SK-N-SH treated with all-trans-retinoic acid at 6 μM for 48 hours (cell line): ENCODE data around the gene ATP13A2.

ENCODE experiments used
- ATAC-seq: fragments of 200-7000 bp; cut with Tn5 transposase; 3 replicates; pipeline ENCODE4 v1.9.1; 2020; ENCODE audit warnings: mild to moderate bottlenecking, moderate library complexity
- ARNTL ChIP-seq: fragments of 450-650 bp; formaldehyde crosslinking; IDR thresholded peaks from 2 replicates; pipeline ENCODE4 v1.5.0; 2020; ENCODE audit warnings: low read depth, mild to moderate bottlenecking, moderate library complexity, borderline replicate concordance
- CSDC2 ChIP-seq: fragments of 250-450 bp; sonication (Bioruptor Pico); IDR thresholded peaks from 2 replicates; pipeline ENCODE4 v1.5.0; 2020; ENCODE audit warnings: mild to moderate bottlenecking, moderate library complexity
- ESRRG ChIP-seq: fragments of 250-450 bp; sonication (Bioruptor Pico); IDR thresholded peaks from 2 replicates; pipeline ENCODE4 v1.6.1; 2021; ENCODE audit warnings: mild to moderate bottlenecking
- GLIS3 ChIP-seq: fragments of 250-450 bp; sonication (Bioruptor Pico); IDR thresholded peaks from 2 replicates; pipeline ENCODE4 v1.5.0; 2020; ENCODE audit warnings: mild to moderate bottlenecking, moderate library complexity
- ISL1 ChIP-seq: fragments of 250-450 bp; sonication (Bioruptor Pico); IDR thresholded peaks from 2 replicates; pipeline ENCODE4 v2.1.2; 2022; ENCODE audit warnings: mild to moderate bottlenecking, moderate library complexity
- PPARA ChIP-seq: fragments of 250-450 bp; sonication (Bioruptor Pico); IDR thresholded peaks from 2 replicates; pipeline ENCODE4 v1.5.0; 2020; ENCODE audit warnings: mild to moderate bottlenecking, borderline replicate concordance
- RARB ChIP-seq: fragments of 250-450 bp; sonication (Bioruptor Pico); IDR thresholded peaks from 2 replicates; pipeline ENCODE4 v1.8.0; 2021; ENCODE audit warnings: mild to moderate bottlenecking, moderate library complexity
- SNAI2 ChIP-seq: fragments of 250-450 bp; sonication (Bioruptor Pico); IDR thresholded peaks from 2 replicates; pipeline ENCODE4 v1.5.0; 2020; ENCODE audit warnings: mild to moderate bottlenecking, moderate library complexity
- TCF4 ChIP-seq: fragments of 250-450 bp; sonication (Bioruptor Pico); IDR thresholded peaks from 2 replicates; pipeline ENCODE4 v1.8.0; 2021; ENCODE audit warnings: mild to moderate bottlenecking, moderate library complexity, borderline replicate concordance
- TOX ChIP-seq: fragments of 250-450 bp; sonication (Bioruptor Pico); IDR thresholded peaks from 2 replicates; pipeline ENCODE4 v1.8.0; 2021; ENCODE audit warnings: mild to moderate bottlenecking, moderate library complexity, borderline replicate concordance
- ZC3H10 ChIP-seq: fragments of 250-450 bp; sonication (Bioruptor Pico); IDR thresholded peaks from 2 replicates; pipeline ENCODE4 v1.5.1; 2021; ENCODE audit warnings: mild to moderate bottlenecking, moderate library complexity
- ZFP3 ChIP-seq: fragments of 250-450 bp; sonication (Bioruptor Pico); IDR thresholded peaks from 2 replicates; pipeline ENCODE4 v1.5.0; 2020; ENCODE audit warnings: mild to moderate bottlenecking, moderate library complexity
- ZFP30 ChIP-seq: fragments of 450-650 bp; formaldehyde crosslinking; IDR thresholded peaks from 2 replicates; pipeline ENCODE4 v1.5.0; 2022; ENCODE audit warnings: mild to moderate bottlenecking, moderate library complexity
- ZNF565 ChIP-seq: fragments of 450-650 bp; formaldehyde crosslinking; conservative IDR thresholded peaks from 2 replicates; pipeline ENCODE4 v1.5.0; 2020; ENCODE audit warnings: low read depth, mild to moderate bottlenecking, moderate library complexity
- TF ChIP-seq, protein P1 (sequence below): fragments of 250-450 bp; sonication (Bioruptor Pico); IDR thresholded peaks from 2 replicates; pipeline ENCODE4 v1.5.1; 2020; ENCODE audit warnings: low read depth, mild to moderate bottlenecking, moderate library complexity
- TF ChIP-seq, protein P2 (sequence below): fragments of 250-450 bp; sonication (Bioruptor Pico); IDR thresholded peaks from 2 replicates; pipeline ENCODE4 v1.5.1; 2021; ENCODE audit warnings: mild to moderate bottlenecking, moderate library complexity
- TF ChIP-seq, protein P3 (sequence below): fragments of 250-450 bp; sonication (Bioruptor Pico); IDR thresholded peaks from 2 replicates; pipeline ENCODE4 v1.8.0; 2020; ENCODE audit warnings: mild to moderate bottlenecking, moderate library complexity, borderline replicate concordance
- TF ChIP-seq, protein P4 (sequence below): fragments of 250-450 bp; sonication (Bioruptor Pico); IDR thresholded peaks from 2 replicates; pipeline ENCODE4 v1.5.0; 2020; ENCODE audit warnings: mild to moderate bottlenecking, moderate library complexity

ATP13A2 gene

DNA sequence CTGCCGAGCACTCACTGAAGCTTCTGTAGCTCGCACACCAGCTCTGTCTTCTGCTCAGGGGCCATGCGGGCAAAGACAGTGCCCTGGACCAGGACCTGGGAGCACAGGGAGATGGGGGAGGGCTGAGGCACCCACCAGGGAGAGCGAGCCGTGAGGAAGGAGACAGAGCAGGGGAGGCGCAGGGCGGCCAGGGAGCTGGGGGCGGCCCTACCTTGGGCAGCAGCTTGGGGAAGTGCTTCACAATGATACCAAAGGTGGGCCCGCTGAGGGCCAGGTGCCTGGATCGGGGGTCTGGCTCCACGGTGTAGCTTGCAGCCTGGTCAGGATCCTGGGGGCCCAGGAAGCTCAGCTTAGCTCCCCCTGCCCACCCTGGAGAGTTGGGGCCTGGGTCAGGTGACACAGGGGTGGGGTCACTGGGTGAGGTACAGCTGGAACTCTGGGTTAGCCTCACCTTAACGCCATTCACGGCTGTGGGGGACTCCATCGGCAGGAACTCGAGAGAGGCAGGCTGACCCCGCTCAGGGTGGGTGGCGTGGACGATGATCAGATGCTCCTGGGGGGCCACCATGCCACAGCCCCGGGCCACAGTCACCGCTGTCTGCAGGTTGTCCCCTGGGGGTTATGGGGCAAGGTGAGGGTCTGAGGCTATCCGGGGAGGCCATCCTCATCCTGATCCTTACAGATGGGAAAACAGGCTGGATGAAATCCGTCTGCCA is 21.9 kb downstream of the ATP13A2 start (continued):
- TF ChIP-seq, protein P1, sequence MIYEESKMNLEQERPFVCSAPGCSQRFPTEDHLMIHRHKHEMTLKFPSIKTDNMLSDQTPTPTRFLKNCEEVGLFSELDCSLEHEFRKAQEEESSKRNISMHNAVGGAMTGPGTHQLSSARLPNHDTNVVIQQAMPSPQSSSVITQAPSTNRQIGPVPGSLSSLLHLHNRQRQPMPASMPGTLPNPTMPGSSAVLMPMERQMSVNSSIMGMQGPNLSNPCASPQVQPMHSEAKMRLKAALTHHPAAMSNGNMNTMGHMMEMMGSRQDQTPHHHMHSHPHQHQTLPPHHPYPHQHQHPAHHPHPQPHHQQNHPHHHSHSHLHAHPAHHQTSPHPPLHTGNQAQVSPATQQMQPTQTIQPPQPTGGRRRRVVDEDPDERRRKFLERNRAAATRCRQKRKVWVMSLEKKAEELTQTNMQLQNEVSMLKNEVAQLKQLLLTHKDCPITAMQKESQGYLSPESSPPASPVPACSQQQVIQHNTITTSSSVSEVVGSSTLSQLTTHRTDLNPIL (CRISPR knock-in tag): no peak
- TF ChIP-seq, protein P2, sequence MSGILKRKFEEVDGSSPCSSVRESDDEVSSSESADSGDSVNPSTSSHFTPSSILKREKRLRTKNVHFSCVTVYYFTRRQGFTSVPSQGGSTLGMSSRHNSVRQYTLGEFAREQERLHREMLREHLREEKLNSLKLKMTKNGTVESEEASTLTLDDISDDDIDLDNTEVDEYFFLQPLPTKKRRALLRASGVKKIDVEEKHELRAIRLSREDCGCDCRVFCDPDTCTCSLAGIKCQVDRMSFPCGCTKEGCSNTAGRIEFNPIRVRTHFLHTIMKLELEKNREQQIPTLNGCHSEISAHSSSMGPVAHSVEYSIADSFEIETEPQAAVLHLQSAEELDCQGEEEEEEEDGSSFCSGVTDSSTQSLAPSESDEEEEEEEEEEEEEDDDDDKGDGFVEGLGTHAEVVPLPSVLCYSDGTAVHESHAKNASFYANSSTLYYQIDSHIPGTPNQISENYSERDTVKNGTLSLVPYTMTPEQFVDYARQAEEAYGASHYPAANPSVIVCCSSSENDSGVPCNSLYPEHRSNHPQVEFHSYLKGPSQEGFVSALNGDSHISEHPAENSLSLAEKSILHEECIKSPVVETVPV (CRISPR knock-in tag): no peak
- TF ChIP-seq GLIS3 (CRISPR knock-in tag) (no peak), ESRRG (CRISPR knock-in tag) (no peak), SNAI2 (CRISPR knock-in tag) (no peak), ISL1 (no peak)

DNA sequence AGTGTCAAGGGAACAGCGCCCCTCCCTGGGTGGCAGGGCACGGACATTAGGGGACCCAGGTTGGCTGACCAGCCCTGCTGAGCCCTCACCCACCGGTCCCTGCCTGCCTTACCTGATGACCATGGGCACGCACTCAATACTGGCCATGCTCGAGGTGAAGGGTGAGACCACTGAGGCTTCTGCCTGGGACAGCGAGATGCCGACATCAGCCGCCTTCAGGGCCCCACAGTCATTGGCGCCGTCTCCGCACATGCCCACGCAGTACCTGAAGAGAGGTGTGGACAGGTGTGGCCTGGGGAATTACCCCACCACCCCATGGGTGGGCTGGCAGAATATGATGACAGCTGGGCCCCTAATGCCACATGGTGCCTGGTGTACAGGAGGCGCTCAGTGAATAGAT is 23.5 kb downstream of the ATP13A2 start:
- ATAC-seq: no peak
- TF ChIP-seq ZFP30: no peak
- no peak for TF ChIP-seq ZFP3
- TF ChIP-seq PPARA (CRISPR knock-in tag): no peak
- no peak for TF ChIP-seq ESRRG (CRISPR knock-in tag)

DNA sequence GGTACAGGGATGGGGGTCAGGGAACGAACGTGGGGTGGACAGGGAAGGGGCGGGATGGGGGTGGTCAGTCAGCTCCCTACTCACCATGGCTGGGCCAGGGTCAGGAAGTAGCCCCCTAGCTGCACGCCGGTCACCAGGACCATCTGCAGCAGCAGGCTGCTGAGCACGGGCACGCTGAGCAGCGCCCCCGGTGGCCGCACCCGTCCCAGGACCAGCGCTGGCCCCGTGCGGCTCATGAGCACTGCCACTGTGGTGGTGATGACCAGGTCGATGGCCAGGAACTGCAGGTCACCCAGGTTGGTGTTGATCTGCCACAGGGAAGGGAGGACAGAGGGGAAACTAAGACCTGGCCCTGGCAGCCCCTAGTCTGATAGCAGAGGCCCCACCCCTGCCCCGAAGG is 24.8 kb downstream of the ATP13A2 start:
- TF ChIP-seq ZNF565 (CRISPR knock-in tag): no peak
- TF ChIP-seq, protein P3, sequence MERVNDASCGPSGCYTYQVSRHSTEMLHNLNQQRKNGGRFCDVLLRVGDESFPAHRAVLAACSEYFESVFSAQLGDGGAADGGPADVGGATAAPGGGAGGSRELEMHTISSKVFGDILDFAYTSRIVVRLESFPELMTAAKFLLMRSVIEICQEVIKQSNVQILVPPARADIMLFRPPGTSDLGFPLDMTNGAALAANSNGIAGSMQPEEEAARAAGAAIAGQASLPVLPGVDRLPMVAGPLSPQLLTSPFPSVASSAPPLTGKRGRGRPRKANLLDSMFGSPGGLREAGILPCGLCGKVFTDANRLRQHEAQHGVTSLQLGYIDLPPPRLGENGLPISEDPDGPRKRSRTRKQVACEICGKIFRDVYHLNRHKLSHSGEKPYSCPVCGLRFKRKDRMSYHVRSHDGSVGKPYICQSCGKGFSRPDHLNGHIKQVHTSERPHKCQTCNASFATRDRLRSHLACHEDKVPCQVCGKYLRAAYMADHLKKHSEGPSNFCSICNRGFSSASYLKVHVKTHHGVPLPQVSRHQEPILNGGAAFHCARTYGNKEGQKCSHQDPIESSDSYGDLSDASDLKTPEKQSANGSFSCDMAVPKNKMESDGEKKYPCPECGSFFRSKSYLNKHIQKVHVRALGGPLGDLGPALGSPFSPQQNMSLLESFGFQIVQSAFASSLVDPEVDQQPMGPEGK (CRISPR knock-in tag): no peak
- TF ChIP-seq RARB: no peak
- no peak for TF ChIP-seq ZFP3
- TF ChIP-seq TOX: no peak
- TF ChIP-seq PPARA (CRISPR knock-in tag): no peak
- TF ChIP-seq TCF4 (CRISPR knock-in tag): no peak
- no peak for TF ChIP-seq SNAI2 (CRISPR knock-in tag)
- TF ChIP-seq ARNTL (CRISPR knock-in tag): no peak
- TF ChIP-seq CSDC2 (CRISPR knock-in tag): no peak
- no peak for TF ChIP-seq GLIS3 (CRISPR knock-in tag)
- TF ChIP-seq, protein P2 (CRISPR knock-in tag): no peak
- no peak for TF ChIP-seq ZFP30
- no peak for TF ChIP-seq ZC3H10 (CRISPR knock-in tag)
- peak; percentile 60 for ATAC-seq

DNA sequence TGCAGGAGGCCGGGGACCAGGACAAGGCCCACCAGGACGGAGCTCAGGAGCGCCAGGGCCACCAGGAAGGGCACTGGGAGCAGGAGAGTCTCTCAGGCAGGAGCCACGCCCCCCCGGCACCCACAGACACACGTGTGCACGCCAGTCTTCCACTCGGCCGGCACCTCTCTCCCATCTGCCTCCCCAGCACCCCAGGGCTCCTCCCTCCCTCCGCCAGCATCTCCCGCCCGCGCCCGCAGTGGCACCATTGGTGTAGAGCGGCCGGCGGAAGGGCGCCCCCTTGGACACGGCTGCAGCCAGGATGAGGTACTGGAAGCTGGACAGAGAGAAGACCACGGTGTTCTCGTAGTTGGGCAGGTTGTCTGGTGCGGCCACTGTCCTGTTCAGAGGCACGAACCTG is 25.2 kb downstream of the ATP13A2 start:
- TF ChIP-seq ESRRG (CRISPR knock-in tag) (no peak), ZNF565 (CRISPR knock-in tag) (no peak), TOX (no peak)
- TF ChIP-seq, protein P3 (CRISPR knock-in tag): no peak
- ATAC-seq: no peak

DNA sequence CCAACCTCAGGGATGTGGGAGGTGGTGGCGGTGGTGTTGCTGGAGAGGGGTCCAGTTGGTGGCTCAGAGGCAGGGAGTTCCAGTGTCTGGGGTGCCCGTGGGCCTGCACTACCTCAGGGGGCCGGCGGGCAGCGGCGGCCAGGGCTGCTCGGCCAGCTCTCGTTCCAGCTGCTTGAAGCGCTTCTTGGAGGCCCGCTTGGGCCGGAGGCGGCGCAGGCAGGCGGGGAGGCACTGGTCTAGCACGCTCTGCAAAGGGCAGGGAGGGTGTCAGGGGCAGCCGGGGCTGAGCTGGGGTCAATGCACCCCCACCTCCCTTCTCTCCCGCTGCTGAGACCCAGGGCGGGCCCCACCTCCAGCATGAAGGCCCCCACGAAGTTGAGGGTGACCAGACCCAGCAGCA is 25.6 kb downstream of the ATP13A2 start:
- no peak for ATAC-seq
- no peak for TF ChIP-seq ZNF565 (CRISPR knock-in tag)
- TF ChIP-seq CSDC2 (CRISPR knock-in tag): no peak
- TF ChIP-seq TOX: no peak
- TF ChIP-seq, protein P4, sequence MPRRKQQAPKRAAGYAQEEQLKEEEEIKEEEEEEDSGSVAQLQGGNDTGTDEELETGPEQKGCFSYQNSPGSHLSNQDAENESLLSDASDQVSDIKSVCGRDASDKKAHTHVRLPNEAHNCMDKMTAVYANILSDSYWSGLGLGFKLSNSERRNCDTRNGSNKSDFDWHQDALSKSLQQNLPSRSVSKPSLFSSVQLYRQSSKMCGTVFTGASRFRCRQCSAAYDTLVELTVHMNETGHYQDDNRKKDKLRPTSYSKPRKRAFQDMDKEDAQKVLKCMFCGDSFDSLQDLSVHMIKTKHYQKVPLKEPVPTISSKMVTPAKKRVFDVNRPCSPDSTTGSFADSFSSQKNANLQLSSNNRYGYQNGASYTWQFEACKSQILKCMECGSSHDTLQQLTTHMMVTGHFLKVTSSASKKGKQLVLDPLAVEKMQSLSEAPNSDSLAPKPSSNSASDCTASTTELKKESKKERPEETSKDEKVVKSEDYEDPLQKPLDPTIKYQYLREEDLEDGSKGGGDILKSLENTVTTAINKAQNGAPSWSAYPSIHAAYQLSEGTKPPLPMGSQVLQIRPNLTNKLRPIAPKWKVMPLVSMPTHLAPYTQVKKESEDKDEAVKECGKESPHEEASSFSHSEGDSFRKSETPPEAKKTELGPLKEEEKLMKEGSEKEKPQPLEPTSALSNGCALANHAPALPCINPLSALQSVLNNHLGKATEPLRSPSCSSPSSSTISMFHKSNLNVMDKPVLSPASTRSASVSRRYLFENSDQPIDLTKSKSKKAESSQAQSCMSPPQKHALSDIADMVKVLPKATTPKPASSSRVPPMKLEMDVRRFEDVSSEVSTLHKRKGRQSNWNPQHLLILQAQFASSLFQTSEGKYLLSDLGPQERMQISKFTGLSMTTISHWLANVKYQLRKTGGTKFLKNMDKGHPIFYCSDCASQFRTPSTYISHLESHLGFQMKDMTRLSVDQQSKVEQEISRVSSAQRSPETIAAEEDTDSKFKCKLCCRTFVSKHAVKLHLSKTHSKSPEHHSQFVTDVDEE (CRISPR knock-in tag): no peak
- TF ChIP-seq, protein P1 (CRISPR knock-in tag): no peak
- TF ChIP-seq, all 23 proteins: peak for 0
